Smooth muscle cell (in vitro differentiated cells): Measurements from ENCODE around the gene TOP2A. TPM values are rescaled to one million over a fixed set of nuclear protein-coding genes. Genes with fewer than 3 reads are reported as not detected.

Source experiments
- DNase-seq: peaks from one replicate; lab custom pipeline; 2025; ENCODE audit not compliant: unreplicated experiment; lab: John Stamatoyannopoulos, UW
- H2AFZ ChIP-seq: fragments of 200-600 bp; sonication (generic); 2 replicates; pipeline ENCODE4 v1.6.0; 2016; ENCODE audit warnings: antibody characterized with exemption, low read depth, mild to moderate bottlenecking
- H3F3A ChIP-seq: fragments of 200-600 bp; sonication (generic); 2 replicates; pipeline ENCODE4 v1.6.0; 2017; ENCODE audit warnings: antibody characterized with exemption, low read depth
- H3K27ac ChIP-seq: fragments of 200-600 bp; sonication (generic); 2 replicates; pipeline ENCODE4 v1.5.1; 2016; ENCODE audit warnings: low read depth, mild to moderate bottlenecking
- H3K27me3 ChIP-seq: fragments of 200-600 bp; sonication (generic); 2 replicates; pipeline ENCODE4 v1.6.1; 2016; ENCODE audit warnings: low read depth, mild to moderate bottlenecking
- H3K36me3 ChIP-seq: fragments of 200-600 bp; sonication (generic); 2 replicates; pipeline ENCODE4 v1.5.1; 2016; ENCODE audit warnings: low read depth
- H3K4me1 ChIP-seq: fragments of 200-600 bp; sonication (generic); 2 replicates; pipeline ENCODE4 v1.5.1; 2016; ENCODE audit warnings: low read depth
- H3K4me2 ChIP-seq: fragments of 200-600 bp; sonication (generic); 2 replicates; pipeline ENCODE4 v1.6.0; 2016; ENCODE audit warnings: mild to moderate bottlenecking
- H3K4me3 ChIP-seq: fragments of 200-600 bp; sonication (generic); 2 replicates; pipeline ENCODE4 v1.5.1; 2016; ENCODE audit warnings: mild to moderate bottlenecking
- H3K79me2 ChIP-seq: fragments of 200-600 bp; sonication (generic); 2 replicates; pipeline ENCODE4 v1.6.0; 2016; ENCODE audit warnings: low read depth, mild to moderate bottlenecking
- H3K9ac ChIP-seq: fragments of 200-600 bp; sonication (generic); 2 replicates; pipeline ENCODE4 v1.6.0; 2016; ENCODE audit warnings: low read depth
- H3K9me3 ChIP-seq: fragments of 200-600 bp; sonication (generic); replicated peaks from 2 replicates; pipeline ENCODE4 v1.5.1; 2016; ENCODE audit warnings: low read depth
- H4K20me1 ChIP-seq: fragments of 200-600 bp; sonication (generic); 2 replicates; pipeline ENCODE4 v1.6.0; 2016; ENCODE audit warnings: low read depth
- CTCF ChIP-seq: fragments of 200-600 bp; sonication (generic); IDR thresholded peaks from 2 replicates; pipeline ENCODE4 v1.5.1; 2017; ENCODE audit warnings: borderline replicate concordance, mild to moderate bottlenecking, antibody characterized with exemption; ENCODE audit not compliant: insufficient read depth, poor library complexity, severe bottlenecking
- WGBS: methylation state at CpG from one replicate; pipeline ENCODE4 v1.1.7; 2016; ENCODE audit warnings: low lambda C conversion rate; 5-methylcytosine and 5-hydroxymethylcytosine counted together
- polyA plus RNA-seq: library from polyadenylated mRNA; unstranded; fragments of >200 nt; fragmentation: Nextera tagmentation; extraction: Ambion mirVana; gene quantifications from 2 replicates; pipeline ENCODE4 v1.2.1, GENCODE V29; 2016
- total RNA-seq: library from RNA; depleted of rRNA; stranded (reverse); fragments of >200 nt; gene quantifications from 2 replicates; pipeline ENCODE4 v1.2.3, GENCODE V29; 2014

Gene TOP2A
- total and polyA plus RNA-seq, 2 experiments from 2014 or later: 26.2 to 45.5 TPM

GRCh38 chr17:40352237-40352778 is 65.4 kb downstream of the TOP2A start:
- no peak overlapping the region for H3K27ac ChIP-seq
- H3K36me3 ChIP-seq: no peaks in the 10 kb centered on the region
- DNase-seq: no peak
- H3K4me1 ChIP-seq: peaks cover 24% of the 10 kb centered on the region
- H3K27me3 ChIP-seq: no peaks in the 10 kb centered on the region
- peaks cover 20% of the 10 kb centered on the region for H3K79me2 ChIP-seq
- no peak overlapping the region for H3K4me2 ChIP-seq
- no peak overlapping the region for H3K4me3 ChIP-seq
- no peak overlapping the region for H3K9ac ChIP-seq
- no peak for TF ChIP-seq CTCF
- H3K9me3 ChIP-seq: no peaks in the 10 kb centered on the region
- H3F3A ChIP-seq: no peaks in the 10 kb centered on the region
- H2AFZ ChIP-seq: no peak overlapping the region
- peaks cover 41% of the 10 kb centered on the region for H4K20me1 ChIP-seq
- 99% methylated on average over 7 of the region's 7 CpGs for WGBS

- H3K4me1 ChIP-seq: peaks cover 31% of the 10 kb centered on the region
- peaks cover 48% of the 10 kb centered on the region for H4K20me1 ChIP-seq
Measured at GRCh38 chr17:40351359-40352236, 66.1 kb downstream of the TOP2A start.

GRCh38 chr17:40350689-40351358 is 66.9 kb downstream of the TOP2A start:
- Histone ChIP-seq H3K9me3 (no peaks in the 10 kb centered on the region), H3K27me3 (no peaks in the 10 kb centered on the region), H3K36me3 (no peaks in the 10 kb centered on the region), H3K4me3 (no peak overlapping the region), H3K27ac (no peak overlapping the region), H2AFZ (no peak overlapping the region), H3K79me2 (peaks cover 34% of the 10 kb centered on the region), H4K20me1 (peaks cover 55% of the 10 kb centered on the region), H3K4me1 (peaks cover 38% of the 10 kb centered on the region), H3F3A (no peaks in the 10 kb centered on the region), H3K9ac (no peak overlapping the region), H3K4me2 (no peak overlapping the region)
- DNase-seq: no peak
- TF ChIP-seq CTCF: no peak
- WGBS: 22% methylated on average over 15 of the region's 17 CpGs

More at GRCh38 chr17:40351359-40352236, 66.1 kb downstream of the TOP2A start:
- H3K27me3 ChIP-seq: no peaks in the 10 kb centered on the region
- H3K79me2 ChIP-seq: peaks cover 27% of the 10 kb centered on the region
- no peaks in the 10 kb centered on the region for H3F3A ChIP-seq
- no peak overlapping the region for H3K27ac ChIP-seq
- no peak for DNase-seq
- H3K4me2 ChIP-seq: no peak overlapping the region
- H3K36me3 ChIP-seq: no peaks in the 10 kb centered on the region
- H3K9me3 ChIP-seq: no peaks in the 10 kb centered on the region
- no peak overlapping the region for H3K9ac ChIP-seq
- no peak overlapping the region for H3K4me3 ChIP-seq
- H2AFZ ChIP-seq: no peak overlapping the region
- WGBS: 79% methylated on average over 27 of the region's 27 CpGs
- TF ChIP-seq CTCF: no peak
